Sigmoid colon (tissue), 7 donors: Measurements from ENCODE around the gene CDKL1. TPM values are rescaled to one million over a fixed set of nuclear protein-coding genes. Genes with fewer than 3 reads are reported as not detected.

Source experiments
- DNase-seq: peaks from one replicate; pipeline ENCODE4 v3.0.0-alpha.2; 2019
- H3K27ac ChIP-seq, 4 donors: fragments of 200-600 bp; sonication (generic); one replicate each; pipeline ENCODE4 v1.5.1; 2016 to 2019; ENCODE audit warnings: mild to moderate bottlenecking in 1 of 4
- H3K27me3 ChIP-seq, 3 donors: fragments of 200-600 bp; sonication (generic); one replicate each; pipeline ENCODE4 v1.5.1; 2019; ENCODE audit warnings: mild to moderate bottlenecking in 1 of 3
- H3K36me3 ChIP-seq, 4 donors: fragments of 200-600 bp; sonication (generic); one replicate each; pipeline ENCODE4 v1.5.1; 2016 to 2019
- H3K4me1 ChIP-seq, 4 donors: fragments of 200-600 bp; sonication (generic); one replicate each; pipeline ENCODE4 v1.5.1; 2017 to 2019
- H3K4me3 ChIP-seq, 4 donors: fragments of 200-600 bp; sonication (generic); one replicate each; pipeline ENCODE4 v1.5.1; 2017 to 2019; ENCODE audit warnings: mild to moderate bottlenecking in 2 of 4, moderate library complexity in 1 of 4
- H3K9me3 ChIP-seq, 4 donors: fragments of 200-600 bp in 3 of 4; sonication (generic) in 3 of 4; one replicate each; pipeline versions ENCODE4 v1.5.1 to v1.6.1; 2013 to 2019
- EP300 ChIP-seq, 4 donors: sonication (generic); formaldehyde crosslinking; IDR thresholded peaks; one replicate each; pipeline ENCODE4 v1.6.1; 2017; ENCODE audit warnings: antibody characterized with exemption in 4 of 4
- POLR2A ChIP-seq, 2 donors: fragments of 450-650 bp; IDR thresholded peaks; one replicate each; pipeline ENCODE4 v1.6.1; 2016; ENCODE audit warnings: antibody characterized with exemption in 2 of 2, mild to moderate bottlenecking in 2 of 2, moderate library complexity in 2 of 2
- POLR2AphosphoS5 ChIP-seq, 4 donors: sonication (generic); formaldehyde crosslinking; IDR thresholded peaks; one replicate each; pipeline ENCODE4 v1.6.1; 2017; ENCODE audit warnings: antibody characterized with exemption in 4 of 4
- WGBS, 2 donors: extraction: QIAGEN DNeasy Blood & Tissue Kit; methylation state at CpG; one replicate each; pipeline ENCODE4 v1.1.7; 2013; 5-methylcytosine and 5-hydroxymethylcytosine counted together
- intact Hi-C: fragments of 100-400 bp; cut with DNase I; formaldehyde crosslinking; loops from one replicate; pipeline ENCODE4 v1.15.1; 2023
- polyA plus RNA-seq, 3 donors: library from polyadenylated mRNA; stranded (reverse); fragments of 200-250 nt; gene quantifications; one replicate each; pipeline ENCODE4 v1.2.3, GENCODE V29; 2013
- total RNA-seq, 4 donors: library from RNA; depleted of rRNA; stranded (reverse); fragments of >200 nt; gene quantifications; one replicate each; pipeline ENCODE4 v1.1.0, GENCODE V29; 2016
- TF ChIP-seq, protein P1 (sequence below), 4 experiments: fragments of 450-650 bp in 3 of 4; fragments of 200-600 bp in 1 of 4; IDR thresholded peaks; one replicate each; pipeline ENCODE4 v1.5.1; 2016 to 2019; ENCODE audit warnings: antibody characterized with exemption in 4 of 4, mild to moderate bottlenecking in 3 of 4, moderate library complexity in 2 of 4
- donor health status: healthy with polysubstance abuse.
- donor health status: Bipolar disorder and iron deficiency.
- donor health status: healthy.

The CDKL1 gene
- total RNA-seq (10 to 100 TPM; 39.8 to 91.8 (median 58.6) TPM), polyA plus RNA-seq (1 to 10 TPM; 4.2 to 6.4 (median 5.4) TPM)

DNA sequence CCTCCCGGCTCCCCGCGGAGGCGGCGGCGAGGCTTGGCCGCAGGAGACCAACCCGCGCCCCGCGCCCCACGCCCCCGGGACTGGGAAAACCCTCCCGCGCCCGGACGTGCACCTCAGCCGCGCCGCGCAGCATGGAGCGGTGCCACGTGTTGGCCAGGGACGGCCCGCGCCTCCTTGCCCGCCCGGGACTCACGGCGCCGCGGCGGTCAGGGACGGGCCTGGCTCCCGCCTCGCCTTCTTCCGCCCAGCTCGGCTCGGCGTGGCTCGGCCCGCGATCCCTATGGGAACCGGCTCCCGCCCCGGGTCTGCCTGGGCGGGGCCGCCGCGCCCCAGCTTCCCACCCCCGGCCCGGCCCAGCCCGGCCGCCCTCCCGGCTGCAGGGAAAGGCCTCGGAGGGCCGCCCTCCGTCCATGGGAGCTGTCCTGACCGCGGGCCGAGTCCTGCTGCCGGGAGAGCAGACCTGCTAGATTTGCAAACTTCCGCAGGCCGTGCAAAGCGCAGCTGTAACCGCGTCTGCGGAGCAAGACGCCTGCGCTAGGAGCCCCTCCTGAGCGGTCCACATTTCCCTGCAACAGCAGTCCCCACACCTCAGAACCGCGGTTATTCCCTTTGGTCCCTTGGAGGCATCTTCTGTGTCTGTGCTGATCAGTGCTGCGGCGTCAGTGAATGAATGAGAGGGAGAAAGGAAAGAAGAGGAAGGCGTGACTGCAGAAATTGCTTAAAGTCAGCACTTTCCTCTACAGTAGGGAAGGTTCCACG, at the start of gene CDKL1:
TSS of gene CDKL1 (minus strand) at position 251 of the 759 bp plus-strand sequence. CDS start 1,013 bp downstream, outside the sequence.
- WGBS, 2 donors, result 1% methylated on average over 77 of the region's 77 CpGs
- peak within 1 kb of the TSS; percentile 70 to 87 (median 84) for H3K27ac ChIP-seq
- intact Hi-C loops, result loop anchor here (2.0 to 5.0 kb wide), 2 partner anchors 50 to 76 kb away; no protein-coding TSS in a partner anchor
- H3K4me3 ChIP-seq, result peak within 1 kb of the TSS; percentile 40 to 83 (median 75)
- H3K4me1 ChIP-seq, result peaks cover 0 to 74% (median 49%) of the 10 kb centered on the region in 4 donors
- no peak for TF ChIP-seq POLR2AphosphoS5 (IDR thresholded peaks at IDR 0.05)
- TF ChIP-seq EP300 (IDR thresholded peaks at IDR 0.05), result no peak
- no peak for TF ChIP-seq POLR2A (IDR thresholded peaks at IDR 0.05)
- H3K27me3 ChIP-seq, result no peaks in the 10 kb centered on the region
- DNase-seq, result peak; percentile 80
- H3K9me3 ChIP-seq, result no peaks in the 10 kb centered on the region
- H3K36me3 ChIP-seq, result no peaks in the 10 kb centered on the region

DNA sequence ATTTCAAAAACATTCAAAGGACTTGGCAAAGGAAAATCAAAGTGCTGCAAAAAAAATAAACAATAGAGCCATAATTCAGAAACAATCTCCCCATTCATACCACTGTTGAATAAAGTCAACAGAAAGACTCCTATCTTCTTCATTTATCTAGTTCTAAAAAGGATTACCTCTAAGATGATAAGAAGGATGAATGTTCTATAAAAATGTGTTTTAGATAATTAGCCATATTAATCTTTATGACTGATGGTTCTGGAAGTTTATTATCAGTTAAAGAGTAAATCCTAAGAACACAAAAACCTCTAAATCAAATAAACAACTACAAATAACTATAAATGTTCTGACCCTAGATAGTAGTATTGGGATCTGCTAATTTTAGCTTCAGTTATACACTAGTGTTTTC, 37.8 kb upstream of the CDKL1 start:
- TF ChIP-seq EP300 (IDR thresholded peaks at IDR 0.05) (no peak), POLR2A (IDR thresholded peaks at IDR 0.05) (no peak), POLR2AphosphoS5 (IDR thresholded peaks at IDR 0.05) (no peak)
- TF ChIP-seq, protein P1, sequence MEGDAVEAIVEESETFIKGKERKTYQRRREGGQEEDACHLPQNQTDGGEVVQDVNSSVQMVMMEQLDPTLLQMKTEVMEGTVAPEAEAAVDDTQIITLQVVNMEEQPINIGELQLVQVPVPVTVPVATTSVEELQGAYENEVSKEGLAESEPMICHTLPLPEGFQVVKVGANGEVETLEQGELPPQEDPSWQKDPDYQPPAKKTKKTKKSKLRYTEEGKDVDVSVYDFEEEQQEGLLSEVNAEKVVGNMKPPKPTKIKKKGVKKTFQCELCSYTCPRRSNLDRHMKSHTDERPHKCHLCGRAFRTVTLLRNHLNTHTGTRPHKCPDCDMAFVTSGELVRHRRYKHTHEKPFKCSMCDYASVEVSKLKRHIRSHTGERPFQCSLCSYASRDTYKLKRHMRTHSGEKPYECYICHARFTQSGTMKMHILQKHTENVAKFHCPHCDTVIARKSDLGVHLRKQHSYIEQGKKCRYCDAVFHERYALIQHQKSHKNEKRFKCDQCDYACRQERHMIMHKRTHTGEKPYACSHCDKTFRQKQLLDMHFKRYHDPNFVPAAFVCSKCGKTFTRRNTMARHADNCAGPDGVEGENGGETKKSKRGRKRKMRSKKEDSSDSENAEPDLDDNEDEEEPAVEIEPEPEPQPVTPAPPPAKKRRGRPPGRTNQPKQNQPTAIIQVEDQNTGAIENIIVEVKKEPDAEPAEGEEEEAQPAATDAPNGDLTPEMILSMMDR (IDR thresholded peaks at IDR 0.05), result no peak
- no peak overlapping the region for H3K27ac ChIP-seq
- H3K9me3 ChIP-seq, result no peaks in the 10 kb centered on the region
- H3K36me3 ChIP-seq, result peaks cover 6 to 70% (median 11%) of the 10 kb centered on the region in 4 donors
- no peak for DNase-seq
- no peak overlapping the region for H3K4me3 ChIP-seq
- H3K4me1 ChIP-seq, result no peaks in the 10 kb centered on the region
- intact Hi-C loops, result no loop called here
- H3K27me3 ChIP-seq, result no peaks in the 10 kb centered on the region

DNA sequence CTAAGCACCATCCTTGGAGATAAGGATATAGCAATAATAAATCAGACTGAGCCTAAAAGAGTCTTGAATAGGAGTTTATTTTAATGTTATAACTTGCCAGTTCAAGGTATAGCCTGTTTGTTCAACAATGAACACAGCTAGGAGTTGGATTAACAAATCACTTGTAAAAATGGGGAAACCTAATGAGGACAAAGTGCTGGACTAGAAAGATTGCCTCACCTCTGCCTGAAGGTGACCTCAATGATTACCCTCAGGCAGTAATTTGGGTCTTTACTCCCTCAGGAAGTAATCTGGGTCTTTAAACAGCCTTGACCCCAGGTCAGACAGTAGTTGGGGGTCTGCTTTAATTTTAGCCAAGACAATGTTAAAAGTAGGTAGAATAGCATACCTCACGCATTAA, 35.5 kb upstream of the CDKL1 start:
- Histone ChIP-seq H3K27me3 (no peaks in the 10 kb centered on the region), H3K27ac (no peak overlapping the region), H3K4me3 (no peak overlapping the region), H3K36me3 (peaks cover 4 to 71% (median 9%) of the 10 kb centered on the region in 4 donors), H3K9me3 (no peaks in the 10 kb centered on the region), H3K4me1 (no peaks in the 10 kb centered on the region)
- DNase-seq, result no peak
- WGBS, 2 donors, result 100% methylated on average over 1 of the region's 1 CpG
- intact Hi-C loops, result no loop called here
- TF ChIP-seq, protein P1 (IDR thresholded peaks at IDR 0.05), result no peak
- no peak for TF ChIP-seq EP300 (IDR thresholded peaks at IDR 0.05)
- no peak for TF ChIP-seq POLR2A (IDR thresholded peaks at IDR 0.05)
- TF ChIP-seq POLR2AphosphoS5 (IDR thresholded peaks at IDR 0.05), result no peak

DNA sequence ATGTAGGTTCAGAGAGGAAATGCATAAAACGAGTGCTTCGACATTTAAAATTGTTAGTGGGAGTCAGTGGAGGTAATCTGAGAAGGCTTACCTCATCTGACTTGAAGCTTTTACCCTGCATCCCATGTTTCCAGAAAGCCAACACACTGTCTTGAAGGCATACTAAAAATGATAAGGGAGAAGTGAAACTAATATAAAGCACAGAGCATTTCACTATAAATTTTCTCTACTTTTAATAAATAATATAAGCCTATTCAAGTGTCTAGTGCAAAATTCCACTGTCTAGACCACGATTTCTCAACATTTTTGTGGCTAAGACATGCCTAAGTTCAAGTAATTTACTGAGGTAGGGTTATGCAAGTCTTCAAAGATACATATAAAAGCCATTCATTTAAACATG, 29.1 kb upstream of the CDKL1 start:
- peaks cover 0 to 74% (median 13%) of the 10 kb centered on the region in 4 donors for H3K36me3 ChIP-seq
- TF ChIP-seq, protein P1 (IDR thresholded peaks at IDR 0.05), result no peak
- no peak for TF ChIP-seq EP300 (IDR thresholded peaks at IDR 0.05)
- TF ChIP-seq POLR2A (IDR thresholded peaks at IDR 0.05), result no peak
- no peak for TF ChIP-seq POLR2AphosphoS5 (IDR thresholded peaks at IDR 0.05)
- no peak overlapping the region for H3K4me3 ChIP-seq
- intact Hi-C loops, result no loop called here
- no peak overlapping the region for H3K27ac ChIP-seq
- no peaks in the 10 kb centered on the region for H3K9me3 ChIP-seq
- no peaks in the 10 kb centered on the region for H3K27me3 ChIP-seq
- no peaks in the 10 kb centered on the region for H3K4me1 ChIP-seq
- DNase-seq, result no peak
- 88 to 90% methylated on average over 3 of the region's 3 CpGs for WGBS, 2 donors

DNA sequence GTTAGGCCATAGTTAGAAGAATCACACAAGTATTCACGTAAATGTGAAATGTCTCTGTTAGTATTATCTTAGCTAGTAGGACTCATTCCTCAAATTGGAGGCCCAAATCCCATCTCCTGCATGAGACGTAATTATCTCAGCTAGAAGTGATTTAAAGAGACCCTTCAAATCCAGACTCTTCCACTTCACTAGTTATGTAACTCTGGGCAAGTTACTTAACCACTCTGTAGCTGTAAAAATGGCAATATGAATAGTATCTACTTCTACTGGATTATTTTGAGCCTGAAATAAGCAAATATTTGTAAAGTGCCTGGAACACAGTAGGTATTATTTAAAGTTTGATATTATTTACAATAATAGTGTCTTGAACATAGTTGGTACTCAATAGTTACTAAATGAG, 28.4 kb upstream of the CDKL1 start:
- Histone ChIP-seq H3K27me3 (no peaks in the 10 kb centered on the region), H3K9me3 (no peaks in the 10 kb centered on the region), H3K27ac (no peak overlapping the region), H3K4me1 (no peaks in the 10 kb centered on the region), H3K36me3 (peaks cover 0 to 81% (median 13%) of the 10 kb centered on the region in 4 donors), H3K4me3 (no peak overlapping the region)
- WGBS, 2 donors, result 89 to 94% methylated on average over 2 of the region's 2 CpGs
- intact Hi-C loops, result no loop called here
- TF ChIP-seq POLR2A (IDR thresholded peaks at IDR 0.05), result no peak
- no peak for DNase-seq
